GM23338 (cell line): ENCODE measurements around the gene YWHAE. TPM values are rescaled to one million over a fixed set of nuclear protein-coding genes. Genes with fewer than 3 reads are reported as not detected.

Experiments
- ATAC-seq: fragments of 200-7000 bp; cut with Tn5 transposase; 3 replicates; pipeline ENCODE4 v1.9.1; 2020
- DNase-seq: peaks from one replicate; pipeline ENCODE4 v3.0.0-alpha.2; 2015; ENCODE audit warnings: low spot score
- H2AFZ ChIP-seq: fragments of 200-600 bp; sonication (generic); 2 replicates; pipeline ENCODE4 v1.8.0; 2016; ENCODE audit warnings: antibody characterized with exemption, mild to moderate bottlenecking, moderate library complexity
- H3F3A ChIP-seq: fragments of 200-600 bp; sonication (generic); replicated peaks from 2 replicates; pipeline ENCODE4 v1.8.0; 2017; ENCODE audit warnings: antibody characterized with exemption, mixed run types, low read depth
- H3K27ac ChIP-seq: fragments of 200-600 bp; sonication (generic); 2 replicates; pipeline ENCODE4 v1.6.1; 2016; ENCODE audit warnings: low read depth
- H3K27me3 ChIP-seq: fragments of 200-600 bp; sonication (generic); 2 replicates; pipeline ENCODE4 v1.8.0; 2016; ENCODE audit warnings: mild to moderate bottlenecking, mixed run types, moderate library complexity; ENCODE audit not compliant: insufficient read depth
- H3K36me3 ChIP-seq: fragments of 200-600 bp; sonication (generic); 2 replicates; pipeline ENCODE4 v1.8.0; 2016; ENCODE audit warnings: mild to moderate bottlenecking; ENCODE audit not compliant: insufficient read depth
- H3K4me1 ChIP-seq: fragments of 200-600 bp; sonication (generic); 2 replicates; pipeline ENCODE4 v1.8.0; 2016; ENCODE audit warnings: mild to moderate bottlenecking, moderate library complexity; ENCODE audit not compliant: insufficient read depth
- H3K4me2 ChIP-seq: fragments of 200-600 bp; sonication (generic); 2 replicates; pipeline ENCODE4 v1.7.1; 2017; ENCODE audit warnings: mixed run types
- H3K4me3 ChIP-seq: fragments of 200-600 bp; sonication (generic); 2 replicates; pipeline ENCODE4 v1.6.1; 2016; ENCODE audit warnings: mixed run types
- H3K79me2 ChIP-seq: fragments of 200-600 bp; sonication (generic); replicated peaks from 2 replicates; pipeline ENCODE4 v1.8.0; 2017; ENCODE audit warnings: mild to moderate bottlenecking; ENCODE audit not compliant: insufficient read depth
- H3K9me2 ChIP-seq: fragments of 200-600 bp; sonication (generic); 2 replicates; pipeline ENCODE4 v1.8.0; 2017; ENCODE audit not compliant: insufficient read depth
- H4K20me1 ChIP-seq: fragments of 200-600 bp; sonication (generic); replicated peaks from 2 replicates; pipeline ENCODE4 v1.8.0; 2017; ENCODE audit warnings: mild to moderate bottlenecking; ENCODE audit not compliant: insufficient read depth
- H3K27ac Mint-ChIP-seq: 2 replicates; pipeline ENCODE4 v1.8.0; 2020; ENCODE audit warnings: inconsistent platforms, mild to moderate bottlenecking, moderate library complexity, mixed read lengths
- H3K27me3 Mint-ChIP-seq: 3 replicates; pipeline ENCODE4 v1.8.0; 2022; ENCODE audit warnings: low read depth, mild to moderate bottlenecking, moderate library complexity, mixed read lengths, inconsistent platforms; ENCODE audit not compliant: insufficient read depth, poor library complexity
- H3K36me3 Mint-ChIP-seq: 3 replicates; pipeline ENCODE4 v1.8.0; 2021; ENCODE audit warnings: low read depth, mild to moderate bottlenecking, inconsistent platforms, moderate library complexity, mixed read lengths
- H3K4me1 Mint-ChIP-seq: 3 replicates; pipeline ENCODE4 v1.8.0; 2020; ENCODE audit warnings: mild to moderate bottlenecking, inconsistent platforms, mixed read lengths
- H3K4me3 Mint-ChIP-seq: 3 replicates; pipeline ENCODE4 v1.8.0; 2021; ENCODE audit warnings: moderate library complexity, mild to moderate bottlenecking, inconsistent platforms, mixed read lengths
- H3K9me3 Mint-ChIP-seq: 3 replicates; pipeline ENCODE4 v1.8.0; 2020; ENCODE audit warnings: moderate library complexity, mild to moderate bottlenecking, inconsistent platforms, mixed read lengths
- CREB1 ChIP-seq: fragments of 250-450 bp; sonication (Bioruptor Pico); IDR thresholded peaks from 2 replicates; pipeline ENCODE4 v1.5.0; 2020; ENCODE audit warnings: low read depth, mild to moderate bottlenecking, moderate library complexity
- CTCF ChIP-seq, 2 experiments: fragments of 200-600 bp in 1 of 2; sonication (generic) in 1 of 2; conservative IDR thresholded peaks; 2 replicates each; pipeline versions ENCODE4 v1.5.1 to v1.6.1; 2016 to 2017; ENCODE audit warnings: antibody characterized with exemption in 2 of 2, low read depth in 2 of 2, mild to moderate bottlenecking in 2 of 2, moderate library complexity in 1 of 2
- ETS1 ChIP-seq: IDR thresholded peaks from 2 replicates; pipeline ENCODE4 v1.6.1; 2016; ENCODE audit warnings: antibody characterized with exemption
- POLR2AphosphoS5 ChIP-seq: IDR thresholded peaks from 2 replicates; pipeline ENCODE4 v1.6.1; 2016; ENCODE audit warnings: antibody characterized with exemption, low read depth
- STAT1 ChIP-seq: IDR thresholded peaks from one replicate; pipeline ENCODE4 v1.6.1; 2016; ENCODE audit warnings: antibody characterized with exemption; ENCODE audit not compliant: unreplicated experiment
- ZNF331 ChIP-seq: fragments of 250-450 bp; sonication (Bioruptor Pico); IDR thresholded peaks from 2 replicates; pipeline ENCODE4 v1.5.0; 2020; ENCODE audit warnings: low read depth, mild to moderate bottlenecking, moderate library complexity
- ZNF462 ChIP-seq: fragments of 250-450 bp; sonication (Bioruptor Pico); IDR thresholded peaks from 2 replicates; pipeline ENCODE4 v1.5.0; 2020; ENCODE audit warnings: mild to moderate bottlenecking, moderate library complexity
- polyA plus RNA-seq: library from polyadenylated mRNA; unstranded; fragments of >200 nt; fragmentation: Nextera tagmentation; extraction: Ambion mirVana; gene quantifications from 2 replicates; pipeline ENCODE4 v1.2.1, GENCODE V29; 2016
- total RNA-seq: library from RNA; depleted of rRNA; stranded (reverse); fragments of >200 nt; shearing (Covaris generic); gene quantifications from 2 replicates; pipeline ENCODE4 v1.2.3, GENCODE V29; 2014

YWHAE gene
- total and polyA plus RNA-seq, 2 experiments from 2014 or later: 1,251 to 1,283 TPM

GRCh38 chr17:1362964-1363363 is 37.1 kb downstream of the YWHAE start (continued):
- TF ChIP-seq ZNF462 (no peak), STAT1 (no peak), ETS1 (no peak), CREB1 (CRISPR knock-in tag) (no peak), POLR2AphosphoS5 (no peak)

GRCh38 chr17:1362065-1362848 is 37.8 kb downstream of the YWHAE start:
- ATAC-seq: no peak
- TF ChIP-seq CREB1 (CRISPR knock-in tag) (no peak), ZNF331 (CRISPR knock-in tag) (no peak), CTCF (conservative IDR thresholded peaks at IDR 0.05; ENCODE audit: low read depth in 2 of 2) (no peak)

More at GRCh38 chr17:1362065-1362848, 37.8 kb downstream of the YWHAE start:
- peaks cover 37% of the 10 kb centered on the region for H3K36me3 ChIP-seq
- no peak overlapping the region for H2AFZ ChIP-seq
- Mint-ChIP-seq H3K27me3 (peaks cover 7% of the 10 kb centered on the region), H3K9me3 (no peaks in the 10 kb centered on the region; the same call in 2 of the 3 replicates), H3K36me3 (peaks cover 68% of the 10 kb centered on the region), H3K4me3 (no peak overlapping the region), H3K27ac (no peak overlapping the region), H3K4me1 (peaks cover 38% of the 10 kb centered on the region)
- H3K4me1 ChIP-seq: peaks cover 8% of the 10 kb centered on the region; the same call in 1 of the 2 replicates
- no peak overlapping the region for H3K4me2 ChIP-seq
- DNase-seq: no peak
- H3K27ac ChIP-seq: 0 out of 2 replicates have a peak overlapping the region, but pooled peaks have one; percentile 34
- peaks cover 96% of the 10 kb centered on the region for H3K79me2 ChIP-seq
- H4K20me1 ChIP-seq: peaks cover 63% of the 10 kb centered on the region
- no peaks in the 10 kb centered on the region for H3K27me3 ChIP-seq
- no peak overlapping the region for H3K4me3 ChIP-seq
- peaks cover 27% of the 10 kb centered on the region for H3F3A ChIP-seq
- no peaks in the 10 kb centered on the region for H3K9me2 ChIP-seq
